PC-9 (cell line): Measurements from ENCODE around the gene SYT1.

Source experiments
- CTCF ChIP-seq: fragments of 200-600 bp; sonication (generic); conservative IDR thresholded peaks from 2 replicates; pipeline ENCODE4 v1.6.1; 2017; ENCODE audit warnings: mixed run types, antibody characterized with exemption, mild to moderate bottlenecking, moderate library complexity
- EZH2 ChIP-seq: fragments of 200-600 bp; sonication (generic); IDR thresholded peaks from 2 replicates; pipeline ENCODE4 v1.8.0; 2017; ENCODE audit warnings: antibody characterized with exemption, low read depth

- TF ChIP-seq CTCF (no peak), EZH2 (no peak)
Observed at GRCh38 chr12:79203058-79203647, 338.6 kb downstream of the SYT1 start.
